Epithelial cell of esophagus (primary cell): ENCODE results near the gene ACVR1C.

Experiments
- DNase-seq: peaks from one replicate; pipeline ENCODE4 v3.0.0; 2010; ENCODE audit warnings: low read depth
- H3K4me3 ChIP-seq: 2 replicates; pipeline ENCODE4 v1.5.1; 2011; ENCODE audit warnings: mild to moderate bottlenecking, low read length, control low read depth
- CTCF ChIP-seq: IDR thresholded peaks from 2 replicates; pipeline ENCODE4 v1.5.1; 2011; ENCODE audit warnings: low read depth, mild to moderate bottlenecking, low read length, control low read depth, inconsistent platforms; ENCODE audit not compliant: insufficient read depth; ENCODE audit errors: missing control alignments

ACVR1C gene

GRCh38 chr2:157559461-157559860 is 69.2 kb downstream of the ACVR1C start:
- no peak for DNase-seq
- no peak overlapping the region for H3K4me3 ChIP-seq
- TF ChIP-seq CTCF = no peak

DNA sequence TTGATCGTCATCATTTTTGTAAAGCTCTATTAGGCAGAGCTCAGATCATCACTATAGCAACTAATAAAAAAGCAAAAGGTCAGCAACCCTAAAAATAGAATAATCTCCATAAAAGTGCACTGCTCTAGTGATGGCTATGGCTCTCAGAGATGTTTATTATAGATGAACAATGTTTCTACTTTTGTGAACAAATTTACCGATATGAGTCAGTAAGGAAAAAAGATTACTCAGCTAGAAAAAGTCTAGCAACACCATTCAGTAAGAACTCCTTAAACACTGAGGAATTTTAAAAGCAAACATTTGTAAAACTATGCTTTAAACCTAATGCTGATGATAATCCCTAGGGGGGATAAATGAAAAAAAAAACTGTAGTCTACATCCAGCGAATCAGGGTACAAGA is 69.6 kb downstream of the ACVR1C start:
- H3K4me3 ChIP-seq = no peak overlapping the region
- TF ChIP-seq CTCF = no peak
- no peak for DNase-seq

DNA sequence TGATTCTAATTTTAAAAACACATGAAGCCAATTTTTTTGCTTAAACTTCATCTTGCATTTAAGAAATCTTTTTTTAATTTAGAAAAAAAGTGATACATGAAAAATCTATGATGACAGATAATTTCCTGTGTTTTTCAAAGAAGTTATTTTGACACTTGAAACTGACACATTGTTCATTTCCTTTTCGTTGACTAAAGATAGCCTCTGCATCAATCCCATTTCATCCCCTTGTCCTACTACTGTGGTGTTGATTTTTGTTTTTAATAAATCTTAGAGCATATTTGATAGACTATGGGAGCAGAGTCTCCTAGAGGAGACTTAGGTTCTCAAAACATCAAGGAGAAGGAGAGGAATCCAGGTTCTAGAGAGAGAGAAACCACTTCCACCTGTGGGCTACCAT is 70.9 kb downstream of the ACVR1C start:
- no peak for TF ChIP-seq CTCF
- no peak for DNase-seq
- no peak overlapping the region for H3K4me3 ChIP-seq

DNA sequence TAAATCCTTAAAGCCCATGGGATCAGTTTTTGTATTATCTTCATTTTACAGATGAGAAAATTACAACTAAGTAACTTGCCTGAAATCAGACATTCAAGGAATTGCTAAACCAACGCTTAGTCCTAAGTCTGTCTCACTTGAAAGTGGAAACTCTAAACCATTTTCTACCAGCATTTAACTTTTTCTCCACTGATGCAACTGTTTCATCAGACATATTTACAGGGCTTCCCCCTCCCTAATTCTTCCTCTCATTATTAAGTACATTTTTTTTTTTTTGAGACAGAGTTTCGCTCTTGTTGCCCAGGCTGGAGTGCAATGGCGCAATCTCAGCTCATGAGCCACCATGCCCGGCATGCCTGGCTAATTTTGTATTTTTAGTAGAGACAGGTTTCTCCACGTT is 88.6 kb downstream of the ACVR1C start:
- H3K4me3 ChIP-seq = no peak overlapping the region
- DNase-seq = no peak
- TF ChIP-seq CTCF = no peak

GRCh38 chr2:157538064-157538463 is 90.6 kb downstream of the ACVR1C start:
- TF ChIP-seq CTCF = no peak
- DNase-seq = no peak
- H3K4me3 ChIP-seq = no peak overlapping the region

- H3K4me3 ChIP-seq = no peak overlapping the region
- TF ChIP-seq CTCF = no peak
- no peak for DNase-seq
Measured at GRCh38 chr2:157536815-157537214, 91.8 kb downstream of the ACVR1C start.

- DNase-seq = no peak
- no peak overlapping the region for H3K4me3 ChIP-seq
- TF ChIP-seq CTCF = no peak
Measured at GRCh38 chr2:157528963-157529751, 99.5 kb downstream of the ACVR1C start.
